SK-N-MC (cell line): ENCODE results near the gene SMIM20.

Experiments
- EZH2 ChIP-seq: fragments of 200-600 bp; sonication (generic); IDR thresholded peaks from one replicate; pipeline ENCODE4 v1.6.1; 2017; ENCODE audit warnings: antibody characterized with exemption
- POLR2AphosphoS5 ChIP-seq: IDR thresholded peaks from 2 replicates; pipeline ENCODE4 v1.6.1; 2012; ENCODE audit warnings: mild to moderate bottlenecking, low read depth, low read length, borderline replicate concordance

DNA sequence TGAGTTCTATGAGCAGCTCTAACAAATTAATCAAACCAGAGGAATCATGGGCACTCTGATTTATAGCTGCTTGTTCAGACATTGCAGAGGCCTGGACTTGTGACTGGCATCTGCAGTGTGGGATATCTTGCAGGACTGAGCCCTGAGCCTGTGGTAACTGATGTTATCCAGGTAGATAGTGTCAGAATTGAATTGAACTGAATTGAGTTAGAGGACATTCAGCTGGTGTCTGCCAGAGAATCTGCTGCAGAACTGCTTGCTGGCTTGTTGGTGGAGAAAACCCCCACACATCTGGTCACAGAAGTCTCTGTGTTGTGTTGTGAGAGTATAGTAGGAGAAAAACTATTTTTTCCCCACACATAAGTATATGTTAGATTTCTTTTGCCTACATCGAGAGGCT, 42.2 kb downstream of the SMIM20 start:
- TF ChIP-seq POLR2AphosphoS5 = no peak
- no peak for TF ChIP-seq EZH2
